H1 (cell line): ENCODE measurements around the gene DLEC1. TPM values are rescaled to one million over a fixed set of nuclear protein-coding genes. Genes with fewer than 3 reads are reported as not detected.

ENCODE experiments used
- CTCF ChIA-PET: fragments of 300-600 bp; sonication (Branson Sonifier 250); formaldehyde crosslinking; loops from one replicate; lab custom pipeline; 2021; ENCODE audit not compliant: partially characterized antibody; lab: Charles Lee
- POLR2A ChIA-PET: fragments of 300-600 bp; sonication (Branson Sonifier 250); formaldehyde crosslinking; loops from one replicate; lab custom pipeline; 2021; ENCODE audit warnings: inconsistent platforms; ENCODE audit not compliant: partially characterized antibody; lab: Charles Lee
- DNase-seq, 2 experiments: peaks; one replicate each; pipeline versions ENCODE4 v3.0.0 to v3.0.0-alpha.2; 2010 to 2022; ENCODE audit warnings: low spot score in 2 of 2, low read depth in 1 of 2, mixed read lengths in 1 of 2
- FAIRE-seq: peaks from 2 replicates; lab custom pipeline; 2011; peaks lifted over from hg19 to GRCh38; lab: Jason Lieb, UNC
- H2AFZ ChIP-seq: 2 replicates; pipeline ENCODE4 v1.8.1; 2012; ENCODE audit warnings: low read length, inconsistent platforms
- H2AK5ac ChIP-seq: 2 replicates; pipeline ENCODE4 v1.6.1; 2013; ENCODE audit warnings: low read depth, low read length
- H2BK120ac ChIP-seq: replicated peaks from 2 replicates; pipeline ENCODE3; 2013; ENCODE audit warnings: low read depth, low read length, inconsistent platforms
- H2BK12ac ChIP-seq: 2 replicates; pipeline ENCODE4 v1.6.1; 2013; ENCODE audit warnings: low read depth, low read length
- H2BK15ac ChIP-seq: 2 replicates; pipeline ENCODE4 v1.6.1; 2013; ENCODE audit warnings: low read length
- H2BK20ac ChIP-seq: 2 replicates; pipeline ENCODE4 v1.6.1; 2013; ENCODE audit warnings: low read length
- H2BK5ac ChIP-seq: 2 replicates; pipeline ENCODE4 v1.6.1; 2013; ENCODE audit warnings: low read depth, low read length
- H3K14ac ChIP-seq: 2 replicates; pipeline ENCODE4 v1.6.1; 2013; ENCODE audit warnings: inconsistent platforms; ENCODE audit not compliant: insufficient read length
- H3K18ac ChIP-seq: 2 replicates; pipeline ENCODE4 v1.6.1; 2013; ENCODE audit warnings: low read length; ENCODE audit errors: extremely low read depth
- H3K23ac ChIP-seq: 2 replicates; pipeline ENCODE4 v1.6.1; 2013; ENCODE audit warnings: inconsistent platforms; ENCODE audit not compliant: insufficient read length
- H3K23me2 ChIP-seq: 2 replicates; pipeline ENCODE4 v1.6.1; 2013; ENCODE audit warnings: low read depth, low read length
- H3K27ac ChIP-seq: 2 replicates; pipeline ENCODE4 v1.6.1; 2011; ENCODE audit warnings: low read depth, low read length, inconsistent platforms
- H3K27me3 ChIP-seq, 4 experiments: replicated peaks in 1 of 4; 1 replicate in 1 of 4; 2 replicates in 3 of 4; pipeline versions ENCODE4 v1.6.1 to v1.8.1; 2011 to 2013; ENCODE audit warnings: low read length in 3 of 4, mild to moderate bottlenecking in 3 of 4, inconsistent platforms in 2 of 4, mixed read lengths in 2 of 4, moderate library complexity in 1 of 4; ENCODE audit not compliant: control insufficient read depth in 3 of 4, insufficient read depth in 3 of 4; ENCODE audit errors: extremely low read depth in 1 of 4
- H3K36me3 ChIP-seq, 4 experiments: 2 replicates each; pipeline versions ENCODE4 v1.6.1 to v1.8.1; 2011 to 2013; ENCODE audit warnings: mild to moderate bottlenecking in 4 of 4, low read length in 3 of 4, moderate library complexity in 2 of 4, control low read depth in 1 of 4, inconsistent platforms in 1 of 4; ENCODE audit not compliant: insufficient read depth in 4 of 4, control insufficient read depth in 2 of 4
- H3K4ac ChIP-seq: replicated peaks from 2 replicates; pipeline ENCODE3; 2013; ENCODE audit warnings: low read length, low read depth, mixed read lengths, inconsistent platforms; ENCODE audit not compliant: insufficient read length
- H3K4me1 ChIP-seq, 4 experiments: replicated peaks in 1 of 4; 1 replicate in 1 of 4; 2 replicates in 3 of 4; pipeline versions ENCODE4 v1.6.1 to v1.8.1; 2011 to 2013; ENCODE audit warnings: low read length in 3 of 4, inconsistent platforms in 2 of 4, mixed read lengths in 1 of 4; ENCODE audit not compliant: insufficient read depth in 4 of 4, control insufficient read depth in 3 of 4
- H3K4me2 ChIP-seq, 2 experiments: 2 replicates each; pipeline versions ENCODE4 v1.6.1 to v1.8.1; 2011 to 2013; ENCODE audit warnings: low read depth in 2 of 2, low read length in 2 of 2, control low read depth in 1 of 2, inconsistent platforms in 1 of 2, mild to moderate bottlenecking in 1 of 2; ENCODE audit not compliant: insufficient read depth in 1 of 2
- H3K4me3 ChIP-seq, 4 experiments: fragments of 200-600, 300-600 bp in 1 of 4; sonication (generic), shearing (Covaris generic), sonication (Bioruptor Twin) in 1 of 4; 2 replicates each; pipeline versions ENCODE4 v1.5.1 to v1.8.1; 2011 to 2016; ENCODE audit warnings: low read length in 4 of 4, low read depth in 3 of 4, control low read depth in 2 of 4, inconsistent platforms in 2 of 4, mild to moderate bottlenecking in 2 of 4, mixed read lengths in 1 of 4, moderate library complexity in 1 of 4; ENCODE audit not compliant: insufficient read depth in 2 of 4; ENCODE audit errors: extremely low read depth in 1 of 4
- H3K56ac ChIP-seq: replicated peaks from 2 replicates; pipeline ENCODE3; 2013; ENCODE audit warnings: low read depth, mild to moderate bottlenecking, mixed read lengths, low read length, inconsistent platforms; ENCODE audit not compliant: insufficient read length
- H3K79me1 ChIP-seq: 2 replicates; pipeline ENCODE4 v1.6.1; 2013; ENCODE audit warnings: low read depth, low read length, control low read depth
- H3K79me2 ChIP-seq, 2 experiments: 2 replicates each; pipeline versions ENCODE4 v1.6.1 to v1.8.1; 2012 to 2013; ENCODE audit warnings: low read length in 2 of 2, mild to moderate bottlenecking in 2 of 2, inconsistent platforms in 1 of 2; ENCODE audit not compliant: insufficient read depth in 2 of 2, control insufficient read depth in 1 of 2
- H3K9ac ChIP-seq, 4 experiments: replicated peaks in 1 of 4; 1 replicate in 1 of 4; 2 replicates in 3 of 4; pipeline versions ENCODE4 v1.6.1 to v1.8.1; 2011 to 2013; ENCODE audit warnings: low read depth in 3 of 4, low read length in 3 of 4, control low read depth in 2 of 4, mild to moderate bottlenecking in 2 of 4, moderate library complexity in 2 of 4, inconsistent platforms in 1 of 4; ENCODE audit errors: extremely low read depth in 1 of 4
- H3K9me3 ChIP-seq, 2 experiments: 2 replicates each; pipeline versions ENCODE4 v1.6.1 to v1.8.1; 2012 to 2013; ENCODE audit warnings: mild to moderate bottlenecking in 2 of 2, moderate library complexity in 2 of 2, control low read depth in 1 of 2, inconsistent platforms in 1 of 2, low read depth in 1 of 2, low read length in 1 of 2, mixed read lengths in 1 of 2; ENCODE audit not compliant: insufficient read depth in 2 of 2
- H4K20me1 ChIP-seq, 2 experiments: replicated peaks in 1 of 2; 2 replicates each; pipeline versions ENCODE3 to v1.8.1; 2011 to 2013; ENCODE audit warnings: inconsistent platforms in 2 of 2, low read length in 2 of 2, mild to moderate bottlenecking in 1 of 2; ENCODE audit not compliant: insufficient read depth in 2 of 2, control insufficient read depth in 1 of 2
- H4K5ac ChIP-seq: 2 replicates; pipeline ENCODE4 v1.6.1; 2013; ENCODE audit warnings: low read length, low read depth, mixed read lengths, inconsistent platforms; ENCODE audit not compliant: insufficient read length
- H4K8ac ChIP-seq: 2 replicates; pipeline ENCODE4 v1.8.0; 2013; ENCODE audit warnings: mild to moderate bottlenecking, moderate library complexity, low read length, inconsistent platforms; ENCODE audit not compliant: insufficient read depth; ENCODE audit errors: extremely low read depth
- H4K91ac ChIP-seq: replicated peaks from 2 replicates; pipeline ENCODE3; 2013; ENCODE audit warnings: low read length, mixed read lengths, inconsistent platforms; ENCODE audit not compliant: insufficient read length
- CEBPB ChIP-seq: IDR thresholded peaks from 2 replicates; pipeline ENCODE4 v1.6.1; 2012; ENCODE audit warnings: low read depth, low read length
- HDAC6 ChIP-seq: IDR thresholded peaks from one replicate; pipeline ENCODE4 v1.7.1; 2012; ENCODE audit warnings: low read depth, mild to moderate bottlenecking, inconsistent platforms, low read length, moderate library complexity
- POLR2AphosphoS5 ChIP-seq: IDR thresholded peaks from 2 replicates; pipeline ENCODE4 v1.6.1; 2011; ENCODE audit warnings: low read depth, low read length
- ZNF274 ChIP-seq: IDR thresholded peaks from 2 replicates; pipeline ENCODE4 v1.7.0; 2012; ENCODE audit warnings: low read length, borderline replicate concordance; ENCODE audit errors: extremely low read depth
- WGBS, 2 experiments: shearing (Covaris generic) in 1 of 2; methylation state at CpG; one replicate each; pipeline versions ENCODE4 v1.1.6 to v1.1.7; 2013 to 2015; ENCODE audit warnings: low lambda C conversion rate in 2 of 2, mixed read lengths in 2 of 2, inconsistent platforms in 1 of 2, low coverage in 1 of 2, missing lambda C conversion rate in 1 of 2; ENCODE audit not compliant: insufficient replicate concordance in 2 of 2, insufficient coverage in 1 of 2, insufficient read length in 1 of 2; ENCODE audit errors: extremely low coverage in 1 of 2, missing lambda C conversion rate in 1 of 2; 5-methylcytosine and 5-hydroxymethylcytosine counted together
- polyA plus RNA-seq, 7 experiments: library from polyadenylated mRNA; depleted of rRNA in 3 of 7; stranded (reverse) in 5 of 7; unstranded in 2 of 7; fragments of >200 nt in 5 of 7; fragments of 200-250 nt in 2 of 7; gene quantifications; 1 replicate in 5 of 7; 2 replicates in 1 of 7; 4 replicates in 1 of 7; pipeline versions ENCODE4 v1.2.1 to v1.2.3, GENCODE V29; 2011 to 2013; ENCODE audit warnings: missing spikeins in 2 of 7, mixed read lengths in 2 of 7
- total RNA-seq: library from RNA; stranded (reverse); fragmentation: NEBNext Ultra II Directional; extraction: Animal tissue kit (Norgen Biotek cat#: 25700); gene quantifications from 2 replicates; pipeline ENCODE4 v1.2.1, GENCODE V29; 2021
- TF ChIP-seq, protein P1 (sequence below): IDR thresholded peaks from 2 replicates; pipeline ENCODE4 v1.6.1; 2012; ENCODE audit warnings: inconsistent platforms

DLEC1 gene
- total and polyA plus RNA-seq, 2 of the 8 experiments (the other 6 are each of a cell fraction or from before 2014, with no cell fraction given) = 0.26 to 0.76 TPM

DNA sequence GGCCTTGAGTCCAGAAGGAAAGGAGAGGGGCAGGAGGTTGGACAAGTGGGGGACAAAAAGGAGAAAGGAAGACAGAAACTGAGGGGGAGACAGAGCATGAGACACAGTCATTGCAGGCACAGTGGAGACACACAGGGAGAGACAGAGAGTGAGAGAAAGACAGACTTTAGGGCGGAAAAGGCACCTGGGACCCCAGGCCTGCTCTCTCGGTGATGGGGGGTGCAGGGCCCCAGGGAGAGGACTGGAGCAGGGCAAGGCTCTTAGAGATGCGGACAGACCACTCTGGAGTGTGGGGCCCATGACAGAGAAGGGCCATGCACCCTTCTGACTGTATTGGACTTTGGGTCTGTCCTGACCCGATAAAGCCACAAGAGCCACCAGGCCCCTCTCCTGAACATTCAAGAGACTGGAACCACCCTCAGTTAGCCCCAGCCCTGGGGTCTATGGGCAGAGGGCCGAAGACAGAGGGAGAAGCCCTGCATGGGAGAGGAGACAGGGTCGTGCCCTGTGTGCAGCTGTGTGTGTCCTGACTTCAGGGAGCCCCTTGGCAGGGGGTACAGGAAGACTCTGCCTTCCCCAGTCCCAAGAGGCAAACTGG, 22.1 kb upstream of the DLEC1 start:
- Histone ChIP-seq H2AFZ (no peak overlapping the region), H2BK120ac (no peak overlapping the region), H3K79me1 (no peaks in the 10 kb centered on the region; the same call in 1 of the 2 replicates), H2BK20ac (no peak overlapping the region), H3K56ac (no peak overlapping the region), H3K9ac (no peak overlapping the region), H2BK12ac (no peak overlapping the region), H3K14ac (no peak overlapping the region), H3K4me1 (no peaks in the 10 kb centered on the region), H3K4me2 (no peak overlapping the region), H3K4me3 (no peak overlapping the region), H2BK5ac (no peak overlapping the region), H3K4ac (no peak overlapping the region), H3K23me2 (no peaks in the 10 kb centered on the region), H3K27ac (no peak overlapping the region), H3K23ac (no peak overlapping the region), H2BK15ac (no peak overlapping the region), H4K8ac (no peak overlapping the region), H3K18ac (no peak overlapping the region), H4K91ac (no peak overlapping the region), H4K5ac (no peak overlapping the region), H3K9me3 (no peaks in the 10 kb centered on the region), H2AK5ac (no peak overlapping the region), H3K27me3 (no peaks in the 10 kb centered on the region), H3K79me2 (no peaks in the 10 kb centered on the region), H4K20me1 (peaks cover 0 to 2% of the 10 kb centered on the region in 2 experiments), H3K36me3 (peaks cover 0 to 7% (median 2%) of the 10 kb centered on the region in 4 experiments; a peak in 2 of 8 replicates)
- POLR2A ChIA-PET = no interaction called here
- no peak for DNase-seq
- TF ChIP-seq POLR2AphosphoS5 (no peak), CEBPB (no peak), ZNF274 (no peak), HDAC6 (no peak)
- TF ChIP-seq, protein P1, sequence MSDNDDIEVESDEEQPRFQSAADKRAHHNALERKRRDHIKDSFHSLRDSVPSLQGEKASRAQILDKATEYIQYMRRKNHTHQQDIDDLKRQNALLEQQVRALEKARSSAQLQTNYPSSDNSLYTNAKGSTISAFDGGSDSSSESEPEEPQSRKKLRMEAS = no peak
- FAIRE-seq = no peak
- CTCF ChIA-PET = interaction anchor here (0.5 to 9.6 kb wide), 3 partner anchors 14 to 710 kb away, joined by 3 to 74 read pairs (median 8); no protein-coding TSS in a partner anchor
- 75% methylated on average over 6 of the region's 6 CpGs; no CpG with 5 or more reads in 1 of the 2 experiments for WGBS, 2 experiments
